Measurements from ENCODE around the gene TFAP2A. TPM values are rescaled to one million over a fixed set of nuclear protein-coding genes. Genes with fewer than 3 reads are reported as not detected.

TFAP2A gene
- polyA plus RNA-seq, 1 donor (not counting 4 experiments of a cell fraction or from before 2014, with no cell fraction given) = 30.2 TPM

- Histone ChIP-seq H3K4me1 (ENCODE audit: control insufficient read depth, extremely low read depth, insufficient read depth, low read length) (peaks cover 60% of the 10 kb centered on the region), H3K27ac (ENCODE audit: control insufficient read depth, insufficient read depth, low read length) (peak overlapping the region; percentile 98), H3K36me3 (ENCODE audit: control insufficient read depth in 2 of 2, extremely low read depth in 1 of 2, insufficient read depth in 2 of 2, low read length in 2 of 2) (peaks cover 19 to 32% of the 10 kb centered on the region in 2 experiments), H3K79me2 (ENCODE audit: control insufficient read depth, insufficient read depth, low read length) (peaks cover 43% of the 10 kb centered on the region), H3K4me2 (ENCODE audit: control insufficient read depth, extremely low read depth, insufficient read depth, low read depth, low read length) (peak overlapping the region; percentile 69), H2AFZ (ENCODE audit: control insufficient read depth, low read length) (no peak overlapping the region), H3K9ac (ENCODE audit: control insufficient read depth, extremely low read depth, insufficient read depth, low read length) (peak overlapping the region; percentile 97), H3K9me1 (ENCODE audit: control insufficient read depth, extremely low read depth, insufficient read depth, low read length) (no peaks in the 10 kb centered on the region), H3K27me3 (ENCODE audit: control insufficient read depth, extremely low read depth, insufficient read depth, low read length) (no peaks in the 10 kb centered on the region), H3K9me3 (ENCODE audit: control insufficient read depth, low read depth, low read length) (no peaks in the 10 kb centered on the region), H3K4me3 (ENCODE audit: control insufficient read depth in 2 of 3, extremely low read depth in 1 of 3, insufficient read depth in 2 of 3, low read depth in 1 of 3, low read length in 3 of 3) (peak overlapping the region in 2 of 3 experiments; percentile 42 to 44), H4K20me1 (ENCODE audit: control insufficient read depth, extremely low read depth, insufficient read depth, low read length) (no peaks in the 10 kb centered on the region)
- DNase-seq (ENCODE audit: low read depth, low spot score) = no peak
- TF ChIP-seq, protein P1, sequence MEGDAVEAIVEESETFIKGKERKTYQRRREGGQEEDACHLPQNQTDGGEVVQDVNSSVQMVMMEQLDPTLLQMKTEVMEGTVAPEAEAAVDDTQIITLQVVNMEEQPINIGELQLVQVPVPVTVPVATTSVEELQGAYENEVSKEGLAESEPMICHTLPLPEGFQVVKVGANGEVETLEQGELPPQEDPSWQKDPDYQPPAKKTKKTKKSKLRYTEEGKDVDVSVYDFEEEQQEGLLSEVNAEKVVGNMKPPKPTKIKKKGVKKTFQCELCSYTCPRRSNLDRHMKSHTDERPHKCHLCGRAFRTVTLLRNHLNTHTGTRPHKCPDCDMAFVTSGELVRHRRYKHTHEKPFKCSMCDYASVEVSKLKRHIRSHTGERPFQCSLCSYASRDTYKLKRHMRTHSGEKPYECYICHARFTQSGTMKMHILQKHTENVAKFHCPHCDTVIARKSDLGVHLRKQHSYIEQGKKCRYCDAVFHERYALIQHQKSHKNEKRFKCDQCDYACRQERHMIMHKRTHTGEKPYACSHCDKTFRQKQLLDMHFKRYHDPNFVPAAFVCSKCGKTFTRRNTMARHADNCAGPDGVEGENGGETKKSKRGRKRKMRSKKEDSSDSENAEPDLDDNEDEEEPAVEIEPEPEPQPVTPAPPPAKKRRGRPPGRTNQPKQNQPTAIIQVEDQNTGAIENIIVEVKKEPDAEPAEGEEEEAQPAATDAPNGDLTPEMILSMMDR (optimal IDR thresholded peaks at IDR 0.05 in 1 of 3, IDR thresholded peaks at IDR 0.05 in 1 of 3, conservative IDR thresholded peaks at IDR 0.05 in 1 of 3; ENCODE audit: extremely low read depth in 1 of 3, insufficient read depth in 2 of 3, low read length in 3 of 3) = no peak
- TF ChIP-seq EZH2 (IDR thresholded peaks at IDR 0.05; ENCODE audit: low read length) = no peak
- FAIRE-seq = peak; percentile 95
- dilution Hi-C loops (cut with MboI; ENCODE audit: extremely low pct_ligation_motif_present, low sequenced_read_pairs) = no loop called here
These were observed 14.5 kb downstream of the TFAP2A start for GRCh38 chr6:10400330-10400729.

- H3K27me3 ChIP-seq (ENCODE audit: control insufficient read depth, extremely low read depth, insufficient read depth, low read length) = no peaks in the 10 kb centered on the region
- peaks cover 36% of the 10 kb centered on the region for H3K79me2 ChIP-seq (ENCODE audit: control insufficient read depth, insufficient read depth, low read length)
- dilution Hi-C loops (cut with MboI; ENCODE audit: extremely low pct_ligation_motif_present, low sequenced_read_pairs) = no loop called here
- no peaks in the 10 kb centered on the region for H3K9me1 ChIP-seq (ENCODE audit: control insufficient read depth, extremely low read depth, insufficient read depth, low read length)
- H4K20me1 ChIP-seq (ENCODE audit: control insufficient read depth, extremely low read depth, insufficient read depth, low read length) = no peaks in the 10 kb centered on the region
- TF ChIP-seq EZH2 (IDR thresholded peaks at IDR 0.05; ENCODE audit: low read length) = no peak
- TF ChIP-seq, protein P1 (optimal IDR thresholded peaks at IDR 0.05 in 1 of 3, IDR thresholded peaks at IDR 0.05 in 1 of 3, conservative IDR thresholded peaks at IDR 0.05 in 1 of 3; ENCODE audit: extremely low read depth in 1 of 3, insufficient read depth in 2 of 3, low read length in 3 of 3) = no peak
- H3K4me2 ChIP-seq (ENCODE audit: control insufficient read depth, extremely low read depth, insufficient read depth, low read depth, low read length) = peak overlapping the region; percentile 69
- peak overlapping the region in 1 of 3 experiments; percentile 44 for H3K4me3 ChIP-seq (ENCODE audit: control insufficient read depth in 2 of 3, extremely low read depth in 1 of 3, insufficient read depth in 2 of 3, low read depth in 1 of 3, low read length in 3 of 3)
- peaks cover 16 to 29% of the 10 kb centered on the region in 2 experiments for H3K36me3 ChIP-seq (ENCODE audit: control insufficient read depth in 2 of 2, extremely low read depth in 1 of 2, insufficient read depth in 2 of 2, low read length in 2 of 2)
- FAIRE-seq (no peak), DNase-seq (ENCODE audit: low read depth, low spot score) (no peak)
- H3K27ac ChIP-seq (ENCODE audit: control insufficient read depth, insufficient read depth, low read length) = peak overlapping the region; percentile 98
- peak overlapping the region; percentile 97 for H3K9ac ChIP-seq (ENCODE audit: control insufficient read depth, extremely low read depth, insufficient read depth, low read length)
- no peaks in the 10 kb centered on the region for H3K9me3 ChIP-seq (ENCODE audit: control insufficient read depth, low read depth, low read length)
- H2AFZ ChIP-seq (ENCODE audit: control insufficient read depth, low read length) = no peak overlapping the region
- peaks cover 53% of the 10 kb centered on the region for H3K4me1 ChIP-seq (ENCODE audit: control insufficient read depth, extremely low read depth, insufficient read depth, low read length)
These were observed 15.4 kb downstream of the TFAP2A start for GRCh38 chr6:10399451-10399850.
